Sigmoid colon (tissue), 4 donors: ENCODE measurements around the gene KICS2.

Experiments
- CTCF ChIP-seq, 4 experiments: fragments of 450-650 bp in 3 of 4; fragments of 200-600 bp in 1 of 4; IDR thresholded peaks; one replicate each; pipeline ENCODE4 v1.5.1; 2016 to 2019; ENCODE audit warnings: antibody characterized with exemption in 4 of 4, mild to moderate bottlenecking in 3 of 4, moderate library complexity in 2 of 4
- POLR2AphosphoS5 ChIP-seq, 4 donors: sonication (generic); formaldehyde crosslinking; IDR thresholded peaks; one replicate each; pipeline ENCODE4 v1.6.1; 2017; ENCODE audit warnings: antibody characterized with exemption in 4 of 4

GRCh38 chr12:64240781-64241180 is 18.7 kb upstream of the KICS2 start:
- TF ChIP-seq CTCF (IDR thresholded peaks at IDR 0.05), result no peak
- TF ChIP-seq POLR2AphosphoS5 (IDR thresholded peaks at IDR 0.05), result no peak
